HG02623 (cell line): ENCODE data around the gene WFDC1.

ENCODE experiments used
- ATAC-seq: cut with Tn5 transposase; IDR thresholded peaks from one replicate; pipeline ENCODE4 v1.9.1; 2021; ENCODE audit warnings: moderate library complexity; ENCODE audit not compliant: unreplicated experiment

WFDC1 gene

DNA sequence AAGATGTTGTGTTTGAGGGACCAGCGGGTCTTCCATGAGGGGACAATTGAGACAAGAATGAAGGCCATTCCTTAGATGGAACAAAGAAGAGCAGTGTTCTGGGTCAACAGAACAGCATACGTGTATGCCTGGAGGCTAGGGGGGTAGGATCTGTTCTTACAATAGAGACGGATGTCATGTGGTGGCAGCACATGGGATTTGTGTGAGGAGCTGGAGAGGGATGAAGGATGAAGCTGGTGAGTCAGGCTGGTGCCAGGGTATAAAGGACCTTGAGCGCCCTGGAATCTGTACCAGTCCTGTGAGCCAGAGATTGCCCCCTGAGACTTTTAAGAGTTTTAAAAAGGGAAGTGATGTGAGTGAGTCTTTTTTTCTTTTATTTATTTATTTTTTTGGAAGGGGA is 22.8 kb upstream of the WFDC1 start:
- ATAC-seq = no peak

- ATAC-seq = no peak
Measured at GRCh38 chr16:84272740-84273320, 21.8 kb upstream of the WFDC1 start.

DNA sequence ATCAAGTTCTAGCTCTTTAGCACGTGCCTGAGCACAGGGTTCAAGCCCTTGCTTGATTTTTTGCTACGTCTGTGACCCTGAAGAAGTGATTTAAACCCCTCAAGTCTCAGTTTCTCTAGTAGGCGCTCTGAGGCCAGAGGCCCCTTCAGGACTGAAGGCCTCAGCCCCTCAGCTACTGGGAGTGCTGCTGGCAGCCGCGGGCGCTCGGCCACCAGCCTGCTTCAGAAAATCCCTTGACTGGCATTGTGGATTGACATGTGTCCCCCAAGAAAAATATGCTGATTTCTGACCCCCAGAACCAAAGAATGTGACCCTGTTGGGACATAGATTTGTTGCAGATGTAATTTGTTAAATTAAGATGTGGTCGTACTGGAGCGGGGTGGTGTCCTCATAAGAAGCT is 20.2 kb upstream of the WFDC1 start:
- ATAC-seq = no peak

GRCh38 chr16:84275585-84276151 is 19.0 kb upstream of the WFDC1 start:
- ATAC-seq = no peak

GRCh38 chr16:84277244-84277823 is 17.3 kb upstream of the WFDC1 start:
- no peak for ATAC-seq

DNA sequence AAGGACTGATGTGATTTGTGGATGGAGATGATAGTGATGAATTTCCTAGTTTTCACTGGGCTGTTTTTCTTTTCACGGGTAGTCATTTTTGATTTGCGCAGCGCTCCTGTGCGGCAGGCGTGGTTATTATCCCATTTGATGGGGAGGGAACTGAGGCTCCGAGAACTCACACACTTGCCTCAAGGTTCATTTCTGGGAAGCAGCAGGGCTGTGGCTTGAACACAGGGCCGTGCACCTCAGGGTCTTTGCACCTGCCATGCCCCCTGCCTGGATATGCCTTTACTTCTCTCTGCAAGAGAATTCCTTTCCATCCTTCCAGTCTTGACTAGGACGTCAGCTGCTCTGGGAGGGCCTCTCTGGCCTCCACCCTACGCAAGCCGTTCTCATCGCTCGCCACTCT is 16.3 kb upstream of the WFDC1 start:
- no peak for ATAC-seq

DNA sequence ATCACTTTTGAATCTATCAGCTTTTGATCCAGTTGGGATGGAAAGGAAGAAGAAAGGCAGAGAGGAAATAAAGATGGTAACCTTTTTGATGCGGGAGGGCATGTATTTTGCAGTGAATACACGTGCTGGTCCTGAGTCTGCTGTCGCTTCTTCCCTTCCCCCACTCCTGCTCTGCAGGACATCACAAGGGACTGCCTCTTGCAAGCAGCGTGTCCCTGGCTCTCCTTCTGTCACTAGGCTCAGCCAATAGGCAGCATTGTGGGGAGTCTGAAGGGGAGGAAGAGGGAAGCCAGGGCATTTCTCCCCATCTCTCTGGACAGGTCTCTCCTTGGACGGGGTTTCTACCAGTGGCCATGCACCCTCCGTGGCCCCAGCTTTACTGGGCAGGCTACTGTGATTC is 15.7 kb upstream of the WFDC1 start:
- ATAC-seq = no peak

DNA sequence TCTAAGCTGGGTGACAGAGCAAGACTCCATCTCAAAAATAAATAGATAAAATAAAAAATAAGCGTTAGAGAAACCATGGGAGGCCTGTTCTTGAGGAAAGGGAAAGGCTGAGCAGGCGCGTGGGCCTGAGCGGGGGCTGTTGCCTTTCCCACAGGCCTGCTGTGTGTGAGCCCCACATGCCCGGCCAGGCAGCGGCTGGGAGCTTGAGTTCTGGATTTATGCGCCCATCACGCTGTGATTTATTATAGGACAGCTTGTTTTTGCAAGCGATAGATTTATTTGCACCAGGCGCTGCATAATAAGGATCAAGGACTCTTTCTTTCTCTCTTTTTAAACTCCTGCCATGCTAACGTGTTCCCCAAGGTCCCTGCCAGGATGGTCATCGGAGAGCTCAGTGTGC is 14.8 kb upstream of the WFDC1 start:
- no peak for ATAC-seq

- no peak for ATAC-seq
Measured at GRCh38 chr16:84281074-84281473, 13.6 kb upstream of the WFDC1 start.

GRCh38 chr16:84282533-84282932 is 12.1 kb upstream of the WFDC1 start:
- no peak for ATAC-seq

DNA sequence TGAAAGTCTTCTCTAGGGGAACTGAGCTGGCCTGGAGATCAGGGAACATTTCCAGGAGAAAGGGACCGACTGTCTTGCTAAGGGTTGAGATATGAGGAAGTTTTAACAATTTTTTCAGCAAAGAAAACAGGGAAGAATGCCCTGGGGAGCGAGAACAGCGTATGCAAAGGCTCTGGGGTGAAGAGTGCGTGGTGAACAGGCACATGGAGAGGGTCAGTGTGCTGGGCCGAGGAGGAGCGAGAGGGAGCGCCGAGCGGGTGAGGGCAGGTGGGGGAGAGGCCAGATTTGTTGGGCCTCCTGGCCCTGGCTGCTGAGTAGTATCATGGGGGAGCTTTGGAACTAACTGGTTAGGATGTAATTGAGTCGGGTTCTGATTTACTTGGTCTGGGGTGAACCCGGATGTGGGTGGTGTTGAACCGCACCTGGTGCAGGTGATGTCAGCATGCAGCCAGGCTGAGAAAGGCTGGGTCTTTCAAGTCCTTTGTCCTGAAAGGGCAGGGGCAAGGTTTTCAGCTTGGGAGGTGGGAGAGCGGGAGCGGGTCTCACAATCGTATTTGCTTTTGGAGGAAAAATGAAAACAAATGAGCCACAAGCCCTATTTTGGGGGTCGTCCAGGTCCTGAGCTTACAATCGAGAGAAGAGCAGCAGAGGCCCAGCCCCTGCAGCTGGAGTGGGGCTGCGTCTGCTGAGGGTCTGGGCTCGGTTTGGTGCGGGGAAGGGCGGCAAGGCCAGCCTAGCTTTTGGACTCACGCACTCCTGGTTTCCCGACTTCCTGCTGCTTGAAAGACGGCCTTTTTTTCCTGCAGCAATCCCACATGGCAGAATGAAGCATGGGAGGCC is 11.1 kb upstream of the WFDC1 start:
- ATAC-seq = no peak

- no peak for ATAC-seq
Measured at GRCh38 chr16:84284154-84284722, 10.4 kb upstream of the WFDC1 start.

DNA sequence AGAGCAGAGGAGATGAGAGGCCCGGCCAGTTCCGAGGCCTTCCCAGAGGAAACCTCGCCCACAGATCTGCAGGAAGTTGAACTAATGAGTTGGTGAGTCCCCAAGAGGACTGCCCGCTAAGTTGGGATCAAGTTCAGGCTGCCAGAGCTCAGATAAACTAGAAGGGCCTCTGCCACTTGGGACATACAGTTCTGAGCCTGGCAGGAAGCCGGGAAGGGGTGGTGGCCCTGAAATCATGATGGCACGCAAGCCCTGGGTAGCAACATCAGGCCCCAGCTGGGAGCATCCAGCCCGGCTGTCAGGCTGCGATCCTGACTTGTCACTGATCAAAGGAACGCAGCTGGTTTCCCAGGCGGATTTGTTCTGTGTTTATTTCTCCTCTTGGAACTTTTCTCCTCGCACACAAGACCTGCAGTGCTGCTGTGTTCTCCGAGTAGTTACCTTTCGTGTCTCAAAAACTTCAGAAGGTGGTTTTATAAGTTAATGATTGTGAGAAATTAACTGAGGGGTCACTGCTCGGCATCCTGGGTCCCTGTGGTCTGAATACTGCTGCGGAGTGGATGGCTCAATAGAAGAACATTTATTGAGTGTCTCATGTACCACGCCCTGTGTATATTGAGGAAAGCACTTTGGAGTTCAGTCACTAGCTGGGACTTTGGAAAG is 8.0 kb upstream of the WFDC1 start:
- no peak for ATAC-seq

GRCh38 chr16:84288902-84289301 is 5.8 kb upstream of the WFDC1 start:
- ATAC-seq = no peak

GRCh38 chr16:84291226-84291625 is 3.5 kb upstream of the WFDC1 start:
- no peak for ATAC-seq

- no peak for ATAC-seq
Measured at GRCh38 chr16:84292011-84292410, 2.7 kb upstream of the WFDC1 start.

GRCh38 chr16:84293406-84293805 is 1.3 kb upstream of the WFDC1 start:
- no peak for ATAC-seq

GRCh38 chr16:84294117-84294516 is 561 bp upstream of the WFDC1 start:
- ATAC-seq = no peak

GRCh38 chr16:84295203-84295860 is 654 bp downstream of the WFDC1 start:
- no peak for ATAC-seq

GRCh38 chr16:84298376-84298899 is 3.8 kb downstream of the WFDC1 start:
- no peak for ATAC-seq
